IMR-90 (cell line): Measurements from ENCODE around the gene FLRT1. TPM values are rescaled to one million over a fixed set of nuclear protein-coding genes. Genes with fewer than 3 reads are reported as not detected.

ENCODE experiments used
- ATAC-seq: fragments of 200-7000 bp; cut with Tn5 transposase; 2 replicates; pipeline ENCODE4 v1.9.1; 2020; ENCODE audit warnings: low read depth, mild to moderate bottlenecking, moderate library complexity
- BruUV-seq: library from RNA; stranded (reverse); fragments of 400-500 nt; replicated peaks from 2 replicates; lab custom pipeline; 2021; lab: Mats Ljungman, UMichigan
- CTCF ChIA-PET: fragments of 300-600 bp; formaldehyde crosslinking; extraction: SDS; loops from one replicate; lab custom pipeline; 2021; ENCODE audit warnings: antibody characterized with exemption; lab: Yijun Ruan, JAX
- POLR2A ChIA-PET: fragments of 300-600 bp; sonication (Branson Sonifier 250); formaldehyde crosslinking; loops from one replicate; lab custom pipeline; 2022; ENCODE audit warnings: antibody characterized with exemption; ENCODE audit not compliant: unreplicated experiment; lab: Charles Lee
- DNase-seq: peaks from one replicate; pipeline ENCODE4 v3.0.0; 2013
- H2AFZ ChIP-seq: replicated peaks from 2 replicates; pipeline ENCODE3; 2013; ENCODE audit warnings: low read length, mild to moderate bottlenecking; ENCODE audit not compliant: poor library complexity
- H2AK5ac ChIP-seq: 2 replicates; pipeline ENCODE4 v1.6.1; 2013; ENCODE audit warnings: low read depth, low read length, inconsistent platforms
- H2AK9ac ChIP-seq: replicated peaks from 2 replicates; pipeline ENCODE3; 2013; ENCODE audit warnings: mild to moderate bottlenecking, low read depth, low read length, moderate library complexity; ENCODE audit not compliant: poor library complexity
- H2BK120ac ChIP-seq: 2 replicates; pipeline ENCODE4 v1.6.1; 2013; ENCODE audit warnings: low read depth, low read length, inconsistent platforms
- H2BK15ac ChIP-seq: 3 replicates; pipeline ENCODE4 v1.6.1; 2013; ENCODE audit warnings: low read depth, low read length, inconsistent platforms
- H2BK20ac ChIP-seq: 2 replicates; pipeline ENCODE4 v1.6.1; 2013; ENCODE audit warnings: low read depth, mild to moderate bottlenecking, inconsistent platforms, low read length, moderate library complexity
- H2BK5ac ChIP-seq: 2 replicates; pipeline ENCODE4 v1.6.1; 2013; ENCODE audit warnings: mild to moderate bottlenecking, low read depth, low read length, inconsistent platforms; ENCODE audit not compliant: poor library complexity, severe bottlenecking
- H3K14ac ChIP-seq: replicated peaks from 2 replicates; pipeline ENCODE4 v1.6.1; 2013; ENCODE audit warnings: low read depth, low read length, inconsistent platforms
- H3K18ac ChIP-seq: 2 replicates; pipeline ENCODE4 v1.6.1; 2013; ENCODE audit warnings: low read depth, low read length, control low read depth
- H3K23ac ChIP-seq: 2 replicates; pipeline ENCODE4 v1.6.1; 2013; ENCODE audit warnings: low read depth, low read length, inconsistent platforms
- H3K27ac ChIP-seq: 2 replicates; pipeline ENCODE4 v1.5.1; 2013; ENCODE audit warnings: mild to moderate bottlenecking, control low read depth, low read length; ENCODE audit not compliant: insufficient read depth
- H3K27me3 ChIP-seq: 2 replicates; pipeline ENCODE4 v1.6.1; 2013; ENCODE audit warnings: low read length; ENCODE audit not compliant: control insufficient read depth, insufficient read depth
- H3K36me3 ChIP-seq: 2 replicates; pipeline ENCODE4 v1.6.1; 2013; ENCODE audit warnings: low read length, mixed read lengths; ENCODE audit not compliant: control insufficient read depth, insufficient read depth
- H3K4ac ChIP-seq: 2 replicates; pipeline ENCODE4 v1.6.1; 2013; ENCODE audit warnings: low read depth, low read length, inconsistent platforms
- H3K4me1 ChIP-seq: 2 replicates; pipeline ENCODE4 v1.6.1; 2013; ENCODE audit warnings: low read length, mixed read lengths; ENCODE audit not compliant: control insufficient read depth, insufficient read depth
- H3K4me2 ChIP-seq: 2 replicates; pipeline ENCODE4 v1.6.1; 2013; ENCODE audit warnings: low read depth, mild to moderate bottlenecking, control low read depth, low read length, moderate library complexity
- H3K4me3 ChIP-seq: 2 replicates; pipeline ENCODE4 v1.5.1; 2013; ENCODE audit warnings: low read depth, mild to moderate bottlenecking, control low read depth, low read length, moderate library complexity; ENCODE audit not compliant: insufficient read depth
- H3K56ac ChIP-seq: 2 replicates; pipeline ENCODE4 v1.6.1; 2013; ENCODE audit warnings: low read length, inconsistent platforms; ENCODE audit not compliant: insufficient read depth; ENCODE audit errors: extremely low read depth
- H3K79me1 ChIP-seq, 2 experiments: 2 replicates each; pipeline ENCODE4 v1.6.1; 2013; ENCODE audit warnings: low read length in 2 of 2, inconsistent platforms in 1 of 2, low read depth in 1 of 2
- H3K9ac ChIP-seq: 2 replicates; pipeline ENCODE4 v1.6.1; 2013; ENCODE audit warnings: low read depth, low read length, control low read depth
- H3K9me1 ChIP-seq: 2 replicates; pipeline ENCODE4 v1.6.1; 2013; ENCODE audit warnings: low read length, inconsistent platforms; ENCODE audit not compliant: insufficient read depth
- H3K9me3 ChIP-seq: 2 replicates; pipeline ENCODE4 v1.6.1; 2013; ENCODE audit warnings: low read length; ENCODE audit not compliant: control insufficient read depth, insufficient read depth
- H4K20me1 ChIP-seq: 2 replicates; pipeline ENCODE4 v1.6.1; 2013; ENCODE audit warnings: low read length, inconsistent platforms; ENCODE audit not compliant: insufficient read depth
- H4K5ac ChIP-seq: 2 replicates; pipeline ENCODE4 v1.6.1; 2013; ENCODE audit warnings: mild to moderate bottlenecking, low read depth, low read length, control low read depth
- H4K8ac ChIP-seq, 2 experiments: 2 replicates each; pipeline ENCODE4 v1.6.1; 2013; ENCODE audit warnings: low read depth in 2 of 2, low read length in 2 of 2, control low read depth in 1 of 2, inconsistent platforms in 1 of 2
- H4K91ac ChIP-seq: 2 replicates; pipeline ENCODE4 v1.6.1; 2013; ENCODE audit warnings: low read depth, low read length, inconsistent platforms; ENCODE audit not compliant: insufficient read depth
- BHLHE40 ChIP-seq: fragments of 150-350 bp; IDR thresholded peaks from 2 replicates; pipeline ENCODE4 v1.6.1; 2016; ENCODE audit warnings: mild to moderate bottlenecking, low read depth, low read length
- MAZ ChIP-seq: IDR thresholded peaks from 2 replicates; pipeline ENCODE4 v1.6.1; 2012; ENCODE audit warnings: low read depth, mild to moderate bottlenecking, low read length, improper control_type of control experiment, moderate library complexity, borderline replicate concordance
- POLR2A ChIP-seq: IDR thresholded peaks from 2 replicates; pipeline ENCODE4 v1.6.1; 2012; ENCODE audit warnings: mild to moderate bottlenecking, low read depth, low read length
- RAD21 ChIP-seq: IDR thresholded peaks from 2 replicates; pipeline ENCODE4 v1.6.1; 2012; ENCODE audit warnings: low read length, improper control_type of control experiment
- WGBS, 2 experiments: methylation state at CpG; one replicate each; pipeline versions ENCODE4 v1.1.5 to v1.1.7; 2013; ENCODE audit warnings: missing lambda C conversion rate in 2 of 2; ENCODE audit not compliant: insufficient read length in 1 of 2; ENCODE audit errors: extremely low coverage in 2 of 2; 5-methylcytosine and 5-hydroxymethylcytosine counted together
- dilution Hi-C: fragments of 300-500 bp; cut with HindIII; formaldehyde crosslinking; loops from one replicate; pipeline ENCODE4 v1.14.3; 2018; ENCODE audit warnings: low sequenced_read_pairs; ENCODE audit not compliant: unreplicated experiment
- in situ Hi-C: fragments of 300-500 bp; cut with MboI; formaldehyde crosslinking; loops from 3 replicates; pipeline ENCODE4 v1.14.3; 2019; ENCODE audit warnings: low sequenced_read_pairs, inconsistent platforms, mixed read lengths
- intact Hi-C: fragments of 100-400 bp; cut with micrococcal nuclease; formaldehyde crosslinking; loops from 2 replicates; pipeline ENCODE4 v1.10.0; 2022
- polyA plus RNA-seq, 3 experiments: library from polyadenylated mRNA; depleted of rRNA; stranded (reverse); fragments of >200 nt; gene quantifications; 2 replicates each; pipeline ENCODE4 v1.2.3, GENCODE V29; 2012; ENCODE audit warnings: low replicate concordance in 1 of 3
- total RNA-seq: library from RNA; depleted of rRNA; stranded (reverse); fragments of >200 nt; gene quantifications from 2 replicates; pipeline ENCODE4 v1.2.3, GENCODE V29; 2012
- TF ChIP-seq, protein P1 (sequence below): fragments of 150-350 bp; IDR thresholded peaks from 2 replicates; pipeline ENCODE4 v1.6.1; 2017; ENCODE audit warnings: mild to moderate bottlenecking, antibody characterized with exemption, low read length, low read depth

FLRT1 gene
- total and polyA plus RNA-seq, 2 of the 4 experiments (the other 2 are of a cell fraction): under 0.01 to 0.07 TPM

DNA sequence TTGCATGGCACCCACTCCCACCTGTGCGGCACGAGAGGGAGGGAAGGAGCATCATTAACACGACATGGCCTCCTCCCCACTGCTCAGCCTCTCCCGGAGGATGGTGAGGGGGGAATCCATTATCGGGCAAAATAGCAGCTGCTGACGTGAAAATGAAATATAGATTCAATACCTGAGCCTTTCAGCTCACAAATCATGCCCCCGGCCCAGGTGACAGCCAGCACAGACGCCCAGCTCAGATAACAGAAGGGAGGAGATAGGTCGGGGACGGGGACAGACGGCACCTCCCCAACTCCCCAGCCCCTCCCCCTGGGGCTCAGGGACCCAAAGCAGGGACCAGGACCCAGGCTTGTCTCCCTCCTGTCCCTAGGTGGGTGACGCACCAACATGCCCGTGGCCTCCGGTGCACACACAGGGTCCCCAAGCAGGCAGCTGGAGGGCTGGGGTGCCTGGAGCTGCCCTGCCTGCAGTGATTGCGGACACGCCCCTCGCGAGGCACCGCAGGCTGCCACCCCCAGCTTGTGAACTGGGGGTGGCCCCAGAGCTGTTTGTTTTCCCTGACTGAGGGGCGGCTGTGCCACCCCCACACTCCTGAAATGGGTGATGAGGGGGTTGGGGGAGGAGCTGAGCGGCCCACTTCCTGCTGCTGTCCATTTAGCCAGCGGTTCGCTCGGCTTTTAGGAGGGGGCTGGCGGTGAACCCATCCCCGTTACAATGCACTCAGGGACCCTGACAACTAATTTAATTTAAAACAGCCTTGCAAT, 31.7 kb downstream of the FLRT1 start:
- no peak for ATAC-seq
- in situ Hi-C loops (no loop called here), intact Hi-C loops (no loop called here), dilution Hi-C loops (no loop called here)
- no peak overlapping the region for H2BK120ac ChIP-seq
- H3K9me3 ChIP-seq: no peaks in the 10 kb centered on the region
- no peak overlapping the region for H3K23ac ChIP-seq
- DNase-seq: no peak
- peaks cover 6% of the 10 kb centered on the region; the same call in 1 of the 2 replicates for H3K27me3 ChIP-seq
- H3K4me2 ChIP-seq: no peak overlapping the region
- H3K14ac ChIP-seq: no peak overlapping the region
- no peak overlapping the region for H3K18ac ChIP-seq
- H3K27ac ChIP-seq: no peak overlapping the region
- no peak overlapping the region for H2AK9ac ChIP-seq
- H3K4me3 ChIP-seq: no peak overlapping the region
- ChIA-PET POLR2A (no interaction called here), CTCF (no interaction called here)
- H4K91ac ChIP-seq: no peak overlapping the region
- no peak overlapping the region for H3K4ac ChIP-seq
- H3K56ac ChIP-seq: no peak overlapping the region
- H3K36me3 ChIP-seq: no peaks in the 10 kb centered on the region
- no peak overlapping the region for H4K5ac ChIP-seq
- 37% methylated on average over 9 of the region's 26 CpGs; no CpG with 5 or more reads in 1 of the 2 experiments for WGBS, 2 experiments
- H2BK20ac ChIP-seq: no peak overlapping the region
- TF ChIP-seq MAZ (no peak), POLR2A (no peak), RAD21 (no peak), BHLHE40 (no peak)
- TF ChIP-seq, protein P1, sequence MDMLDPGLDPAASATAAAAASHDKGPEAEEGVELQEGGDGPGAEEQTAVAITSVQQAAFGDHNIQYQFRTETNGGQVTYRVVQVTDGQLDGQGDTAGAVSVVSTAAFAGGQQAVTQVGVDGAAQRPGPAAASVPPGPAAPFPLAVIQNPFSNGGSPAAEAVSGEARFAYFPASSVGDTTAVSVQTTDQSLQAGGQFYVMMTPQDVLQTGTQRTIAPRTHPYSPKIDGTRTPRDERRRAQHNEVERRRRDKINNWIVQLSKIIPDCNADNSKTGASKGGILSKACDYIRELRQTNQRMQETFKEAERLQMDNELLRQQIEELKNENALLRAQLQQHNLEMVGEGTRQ: no peak
- H3K9ac ChIP-seq: no peak overlapping the region
- H4K20me1 ChIP-seq: no peaks in the 10 kb centered on the region; the same call in none of the 2 replicates
- no TSS peak for BruUV-seq
- no peak overlapping the region for H4K8ac ChIP-seq
- H2BK5ac ChIP-seq: no peak overlapping the region
- H3K4me1 ChIP-seq: no peaks in the 10 kb centered on the region
- H3K79me1 ChIP-seq: no peaks in the 10 kb centered on the region
- H2AK5ac ChIP-seq: no peak overlapping the region
- H3K9me1 ChIP-seq: no peaks in the 10 kb centered on the region
- peak overlapping the region; percentile 32 for H2AFZ ChIP-seq
- no peak overlapping the region for H2BK15ac ChIP-seq
